Measurements from ENCODE around the gene AKR1B1.

AKR1B1 gene

DNA sequence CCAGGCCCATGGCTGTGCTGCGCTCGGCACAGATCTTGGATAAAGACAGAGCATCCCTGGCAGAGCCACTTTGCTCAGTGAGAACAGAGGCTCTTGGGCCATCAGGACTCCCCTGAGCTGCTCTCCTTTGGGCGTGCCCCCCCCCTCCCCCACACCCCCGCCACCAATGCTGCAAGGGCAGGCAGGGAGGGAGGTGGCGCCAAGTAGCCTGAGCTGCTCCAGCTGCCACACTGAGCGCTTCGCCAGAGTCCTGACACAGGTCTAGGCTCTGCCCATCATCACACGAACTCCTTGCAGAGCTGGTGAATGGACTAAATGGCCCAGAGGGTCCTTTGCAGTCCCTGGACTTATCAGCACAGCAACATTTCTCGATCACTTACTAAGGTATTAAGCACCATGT lies 12.5 kb downstream of the AKR1B1 start:
- FAIRE-seq (no peak), DNase-seq (ENCODE audit: low spot score) (no peak)

DNA sequence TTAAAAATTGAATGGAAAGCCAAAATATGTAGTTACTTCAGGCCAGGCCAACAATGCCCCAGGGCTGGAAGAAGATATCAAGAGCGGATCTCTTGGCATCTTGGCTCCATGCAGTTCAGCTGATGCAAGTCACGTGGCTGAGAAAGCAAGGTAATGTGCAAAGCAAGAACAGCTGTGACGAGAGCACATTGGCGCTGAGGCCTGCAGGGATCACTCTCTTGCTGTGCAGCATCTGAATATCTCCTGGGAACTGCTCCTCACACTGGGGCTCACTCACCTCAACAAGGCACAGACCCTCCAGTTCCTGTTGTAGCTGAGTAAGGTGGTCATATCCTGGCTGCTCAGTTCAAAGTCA lies 14.0 kb downstream of the AKR1B1 start:
- no peak for DNase-seq (ENCODE audit: low spot score)
- FAIRE-seq, result no peak

DNA sequence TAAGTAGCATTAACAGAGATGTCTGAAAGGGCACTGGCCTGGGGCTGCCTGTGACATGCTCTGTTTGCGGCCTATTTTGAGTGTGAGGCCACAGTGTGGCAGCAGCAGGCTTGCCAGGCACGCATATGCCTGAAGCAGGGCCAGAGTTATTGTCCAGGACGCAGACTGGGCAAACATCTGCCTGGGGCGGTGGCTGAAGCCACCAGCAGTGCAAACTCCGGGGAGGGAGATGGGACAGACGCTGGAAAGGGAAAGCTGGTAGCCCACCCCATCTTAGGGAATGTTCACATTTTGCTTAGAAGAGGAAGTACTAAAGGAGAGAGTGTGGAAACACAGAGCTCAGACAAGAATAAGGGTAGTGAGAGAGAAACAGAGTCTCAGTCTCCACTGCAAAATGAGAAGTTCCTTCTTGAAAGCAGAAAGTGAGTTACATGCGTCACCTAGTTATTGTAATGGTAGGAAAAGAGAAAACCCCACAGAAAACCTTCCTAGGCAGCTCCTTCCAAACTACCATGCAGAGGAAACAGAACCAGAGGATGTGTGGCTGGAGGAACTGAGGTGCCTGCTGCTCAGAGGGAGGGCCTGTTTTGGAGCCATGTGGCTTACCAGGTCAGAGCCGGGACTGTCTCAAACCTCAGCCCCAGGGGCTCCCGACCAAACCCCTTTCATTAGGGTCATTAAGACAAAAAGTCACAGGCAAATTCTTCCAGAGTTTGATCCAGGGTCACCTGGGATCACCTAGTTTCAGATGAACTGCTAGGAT lies 14.5 kb downstream of the AKR1B1 start:
- FAIRE-seq (no peak), DNase-seq (ENCODE audit: low spot score) (no peak)

DNA sequence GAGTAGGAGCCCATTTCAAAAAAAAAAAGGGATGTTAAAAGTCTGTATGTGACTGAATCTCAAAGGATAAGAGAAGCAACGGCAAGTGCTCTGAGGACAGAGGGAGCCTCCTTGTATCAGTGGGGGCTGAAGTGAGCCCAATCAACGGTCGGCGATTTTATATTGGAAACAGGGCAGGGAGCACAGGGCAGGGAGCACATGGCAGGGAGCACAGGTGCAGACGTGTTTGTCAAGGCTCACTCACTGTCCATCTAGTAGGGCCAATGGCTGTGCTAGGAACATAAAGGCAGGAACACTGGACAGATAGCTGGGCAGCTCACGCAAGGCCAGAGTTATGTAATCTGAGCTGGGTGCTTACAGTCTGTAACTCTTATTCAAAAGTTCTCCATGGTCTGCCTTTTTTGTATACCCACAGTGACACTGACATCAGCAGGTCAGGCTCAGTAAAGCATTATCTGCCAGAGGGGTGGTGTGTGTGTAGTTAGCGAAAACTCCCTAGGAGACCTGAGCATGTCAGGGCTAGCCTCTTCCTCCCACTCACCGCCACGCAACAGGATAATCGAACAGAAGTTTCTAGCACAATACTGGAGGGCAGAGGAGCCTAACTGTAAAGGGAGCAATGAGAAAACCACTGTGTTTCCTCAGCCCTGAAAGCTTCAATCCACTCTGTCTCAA lies 15.4 kb downstream of the AKR1B1 start:
- FAIRE-seq (no peak), DNase-seq (ENCODE audit: low spot score) (no peak)

DNA sequence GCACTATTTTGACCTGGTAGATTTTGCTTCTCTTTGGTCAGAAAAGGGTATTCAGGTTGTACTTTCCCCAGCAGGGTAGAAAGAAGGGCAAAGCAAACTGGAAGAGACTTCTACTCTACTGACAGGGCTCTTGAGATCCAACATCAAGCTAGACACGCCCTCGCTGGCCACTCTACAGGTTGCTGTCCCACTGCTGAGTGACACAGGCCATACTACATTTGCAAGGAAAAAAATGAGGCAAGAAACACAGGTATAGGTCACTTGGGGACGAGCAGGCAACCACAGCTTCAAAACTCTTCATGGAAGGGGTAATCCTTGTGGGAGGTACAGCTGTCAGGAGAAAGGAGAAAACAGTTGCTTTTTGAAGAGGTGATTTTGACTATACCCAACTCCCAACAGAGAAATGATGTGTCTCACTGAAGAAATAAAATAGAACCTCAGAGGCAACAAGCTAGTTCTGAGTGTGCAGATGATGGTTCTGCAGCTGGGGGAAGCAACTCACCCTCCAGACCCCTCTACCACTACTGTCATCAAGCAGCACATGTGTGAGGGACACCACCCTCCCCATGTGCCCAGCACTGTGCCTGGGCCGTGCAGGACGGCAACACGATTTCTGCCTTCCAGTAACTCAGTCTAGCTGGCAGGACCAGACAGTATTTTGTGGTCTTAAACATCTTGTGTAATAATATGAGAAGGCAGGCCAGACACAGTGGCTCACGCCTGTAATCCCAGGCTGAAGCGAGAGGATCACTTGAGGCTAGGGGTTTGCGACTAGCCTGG lies 16.3 kb downstream of the AKR1B1 start:
- no peak for FAIRE-seq
- no peak for DNase-seq (ENCODE audit: low spot score)

DNA sequence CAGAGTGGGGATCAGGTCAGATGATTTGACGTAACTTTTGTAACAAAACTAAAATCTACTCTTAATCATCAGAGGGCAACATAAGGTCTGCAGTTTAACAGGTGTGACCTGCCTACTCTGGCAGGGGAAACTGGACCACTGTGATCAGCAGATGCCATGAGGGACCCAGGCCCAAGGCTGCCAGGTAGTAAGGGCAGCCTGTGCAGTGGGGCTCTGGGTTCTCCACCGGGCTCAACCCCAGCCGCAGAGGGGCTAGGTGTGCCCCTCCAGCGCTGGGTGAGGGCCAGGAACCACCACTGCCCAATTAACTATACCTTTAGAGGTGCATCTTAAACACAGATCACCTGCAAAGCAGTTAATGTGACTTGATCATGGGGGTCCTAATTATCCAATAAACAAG lies 17.6 kb downstream of the AKR1B1 start:
- FAIRE-seq (no peak), DNase-seq (ENCODE audit: low spot score) (no peak)

DNA sequence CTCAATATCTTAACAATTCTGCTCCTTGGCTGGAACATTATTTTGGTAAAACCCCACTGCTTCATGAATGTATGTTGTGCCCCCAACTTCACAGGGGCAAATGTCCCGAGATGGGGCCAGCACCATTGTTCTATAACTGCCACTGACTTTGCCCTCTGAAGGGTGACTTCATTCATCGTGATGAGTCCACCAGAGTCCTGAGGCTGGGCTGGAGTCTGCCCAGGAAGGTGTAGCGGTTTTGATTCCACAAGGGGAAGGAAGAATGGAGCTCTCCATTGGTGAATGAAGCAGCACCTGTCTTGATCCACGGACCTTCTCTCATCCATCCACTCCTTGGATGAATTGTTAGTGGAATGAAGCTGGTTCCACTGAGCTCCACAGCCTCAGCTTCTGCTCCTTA lies 18.4 kb downstream of the AKR1B1 start:
- FAIRE-seq, result no peak

DNA sequence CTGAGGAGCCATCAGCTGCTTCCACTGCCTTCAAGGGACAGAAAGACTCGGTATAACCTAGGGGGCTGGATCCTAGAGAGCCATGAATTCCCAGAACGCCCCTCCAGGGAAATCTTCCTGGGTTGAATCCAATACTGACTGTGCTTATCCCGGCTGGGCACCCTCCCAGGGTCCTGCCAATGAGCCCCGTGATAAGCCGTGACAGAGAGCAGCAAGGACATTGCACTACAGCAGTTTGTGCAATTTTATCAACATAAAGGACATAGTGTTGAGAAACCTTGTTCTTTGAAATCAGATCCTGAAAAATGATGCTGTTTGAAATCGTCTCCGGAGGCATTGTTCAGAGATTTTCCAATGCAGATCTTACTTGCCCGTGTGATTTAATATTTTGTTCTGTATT lies 18.8 kb downstream of the AKR1B1 start:
- FAIRE-seq (no peak), DNase-seq (ENCODE audit: low spot score) (no peak)

More for the DNA sequence above, 18.4 kb downstream of the AKR1B1 start:
- DNase-seq (ENCODE audit: low spot score), result no peak

DNA sequence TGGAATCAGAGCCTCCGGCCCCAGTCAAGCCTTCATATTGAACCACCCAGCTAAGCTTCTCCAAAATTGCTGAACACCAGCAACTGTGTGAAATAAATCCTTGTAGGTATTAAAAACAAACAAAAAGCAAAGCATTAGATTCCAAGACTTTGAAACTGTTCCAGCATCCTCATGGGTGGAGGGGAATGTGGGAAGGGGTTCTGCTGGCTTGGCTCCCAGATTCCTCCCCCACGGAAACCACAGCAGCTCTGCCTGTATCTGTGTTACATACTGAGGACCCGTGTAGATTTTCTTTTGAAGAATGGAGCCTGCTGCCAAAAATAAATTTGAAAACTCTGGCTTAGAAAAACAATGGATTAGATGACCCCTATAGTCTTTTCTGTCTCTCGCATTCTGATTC lies 20.0 kb downstream of the AKR1B1 start:
- FAIRE-seq, result no peak
- no peak for DNase-seq (ENCODE audit: low spot score)

DNA sequence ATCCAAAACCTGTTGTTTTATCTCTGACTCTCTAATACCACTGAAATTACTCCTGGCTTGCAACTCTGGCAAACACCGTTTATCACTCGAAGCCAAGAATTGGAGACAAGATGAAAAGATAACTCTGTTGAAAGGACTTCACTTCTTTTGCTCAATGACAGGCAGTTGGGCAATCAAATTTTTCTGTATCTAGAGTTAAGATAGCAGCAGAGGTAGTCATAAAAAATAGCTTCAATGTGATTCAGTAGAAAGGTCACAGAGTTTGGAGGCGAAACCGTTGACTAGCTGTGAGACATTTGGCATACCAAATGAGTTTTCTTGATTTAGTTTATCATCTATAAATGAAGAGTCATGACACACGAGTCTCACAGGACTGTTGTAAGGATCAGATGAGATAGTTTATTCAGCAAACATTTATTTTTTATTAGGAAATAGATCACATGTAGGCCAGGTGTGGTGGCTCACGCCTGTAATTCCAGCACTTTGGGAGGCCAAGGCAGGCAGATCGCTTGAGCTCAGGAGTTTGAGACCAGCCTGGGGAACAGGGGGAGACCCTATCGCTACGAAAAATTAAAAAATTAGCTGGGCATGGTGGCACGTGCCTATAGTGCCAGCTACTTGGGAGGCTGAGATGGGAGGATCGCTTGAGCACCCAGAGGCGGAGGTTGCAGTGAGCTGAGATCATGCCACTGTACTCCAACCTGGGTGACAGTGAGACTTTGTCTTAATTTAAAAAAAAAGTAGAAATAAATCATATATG lies 23.6 kb downstream of the AKR1B1 start:
- FAIRE-seq (no peak), DNase-seq (ENCODE audit: low spot score) (peak; percentile 23)

DNA sequence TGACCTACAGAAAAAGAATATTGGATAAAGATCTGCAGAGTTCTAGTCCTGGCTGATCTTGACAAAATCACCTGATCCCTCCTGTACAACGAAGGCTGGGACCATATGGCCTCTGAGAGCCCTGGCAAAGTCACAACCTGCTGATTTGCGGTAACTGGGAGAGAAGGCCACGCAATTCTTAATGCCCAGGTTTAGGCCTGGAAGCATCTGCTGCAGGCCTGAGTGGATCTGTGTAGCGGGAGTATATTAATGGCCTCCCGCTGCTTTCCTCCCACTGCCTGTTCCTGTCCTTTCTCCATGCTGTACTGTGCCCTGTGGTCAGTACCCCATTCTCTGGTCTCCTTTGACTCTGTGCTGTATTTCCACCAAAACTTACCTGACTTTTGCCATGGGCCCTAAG lies 24.2 kb downstream of the AKR1B1 start:
- DNase-seq (ENCODE audit: low spot score), result no peak

DNA sequence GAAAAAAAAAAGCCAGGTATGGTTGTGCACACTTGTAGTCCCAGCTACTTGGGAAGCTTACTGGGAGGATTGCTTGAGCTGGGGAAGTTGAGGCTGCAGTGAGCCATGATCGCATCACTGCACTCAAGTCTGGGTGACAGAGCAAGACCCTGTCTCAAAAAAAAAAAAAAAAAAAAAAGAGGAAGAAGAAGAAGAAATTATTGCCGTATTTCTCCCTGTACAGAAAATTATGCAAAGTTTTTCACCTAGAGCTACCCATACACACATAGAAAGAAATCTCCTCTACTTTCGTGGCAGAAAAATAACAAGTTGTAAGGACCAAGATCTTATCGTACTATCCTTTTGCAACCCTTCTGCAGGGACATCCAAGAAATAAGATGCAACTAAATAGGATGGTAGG lies 25.5 kb downstream of the AKR1B1 start:
- no peak for FAIRE-seq
- no peak for DNase-seq (ENCODE audit: low spot score)

More for the DNA sequence above, 24.2 kb downstream of the AKR1B1 start:
- no peak for FAIRE-seq

DNA sequence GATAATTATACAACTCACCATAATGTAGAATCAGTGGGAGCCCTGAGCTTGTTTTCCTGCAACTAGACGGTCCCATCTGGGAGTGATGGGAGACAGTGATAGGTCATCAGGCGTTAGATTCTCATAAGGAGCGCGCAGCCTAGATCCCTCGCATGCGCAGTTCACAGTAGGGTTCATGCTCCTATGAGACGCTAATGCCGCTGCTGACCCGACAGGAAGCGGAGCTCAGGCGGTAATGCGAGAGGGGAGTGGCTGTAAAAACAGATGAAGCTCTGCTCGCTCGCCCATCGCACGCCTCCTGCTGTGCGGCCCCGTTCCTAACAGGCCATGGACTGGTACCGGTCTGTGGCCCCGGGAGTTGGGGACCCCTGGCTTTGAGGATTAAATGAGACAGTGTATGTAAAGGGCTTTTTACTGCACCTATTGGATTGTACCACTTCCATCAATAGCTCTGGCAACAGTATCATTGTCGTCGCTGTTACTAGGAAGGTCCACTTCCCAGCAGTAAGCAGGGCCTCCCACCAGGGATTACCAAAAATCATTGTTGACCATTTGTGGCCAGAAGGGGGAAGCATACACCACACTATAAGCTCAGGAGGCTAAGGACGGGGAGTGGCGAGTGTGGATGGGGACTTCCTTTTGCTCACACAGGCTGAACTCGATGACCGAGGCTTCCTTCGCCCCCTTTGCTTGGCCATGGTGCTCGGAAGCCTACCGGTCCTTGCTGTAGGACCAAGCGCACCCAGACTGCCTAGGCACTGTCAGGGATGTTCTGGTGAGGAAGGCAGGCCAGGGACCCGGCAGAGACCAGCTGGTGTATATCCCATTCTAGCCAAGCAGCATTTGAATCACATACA lies 26.4 kb downstream of the AKR1B1 start:
- peak; percentile 84 for DNase-seq (ENCODE audit: low spot score)
- FAIRE-seq, result peak; percentile 67

DNA sequence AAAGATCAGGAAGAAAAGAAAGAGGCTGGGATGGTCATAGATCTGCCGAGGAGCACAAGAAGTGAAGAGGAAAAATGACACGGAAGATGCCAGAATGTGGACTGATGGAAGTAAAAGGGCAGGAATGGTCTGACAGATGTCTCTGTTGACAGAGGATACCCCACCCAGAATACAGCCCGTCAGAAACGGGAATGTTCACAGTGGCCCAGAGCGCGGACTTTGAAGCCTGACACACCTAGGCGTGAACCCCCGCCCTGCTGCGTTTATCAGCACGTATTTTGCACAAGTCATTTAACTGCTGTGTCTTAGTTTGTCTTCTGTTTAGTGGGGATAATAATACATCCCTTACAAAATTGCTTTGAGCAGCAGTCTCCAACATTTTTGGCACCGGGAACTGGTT lies 27.1 kb downstream of the AKR1B1 start:
- no peak for DNase-seq (ENCODE audit: low spot score)
- no peak for FAIRE-seq

DNA sequence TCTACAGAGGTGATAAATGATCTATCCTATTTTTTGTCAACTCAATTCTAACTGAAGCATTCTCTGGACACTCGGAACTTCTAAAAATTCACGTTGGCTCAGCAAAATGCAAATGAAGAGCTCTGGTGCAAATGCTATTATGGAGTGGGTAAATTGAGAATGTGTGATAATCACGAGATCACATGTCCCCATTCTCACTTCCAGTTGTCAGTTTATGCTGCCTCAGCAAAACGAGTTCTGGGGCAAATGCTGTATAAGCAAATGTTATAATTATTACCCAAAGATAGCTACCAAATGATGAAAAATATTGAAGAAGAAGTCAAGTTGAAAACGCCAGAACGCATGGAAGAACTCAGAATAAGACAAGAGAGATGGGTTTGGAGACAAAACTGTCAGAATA lies 29.4 kb downstream of the AKR1B1 start:
- FAIRE-seq (no peak), DNase-seq (ENCODE audit: low spot score) (no peak)

DNA sequence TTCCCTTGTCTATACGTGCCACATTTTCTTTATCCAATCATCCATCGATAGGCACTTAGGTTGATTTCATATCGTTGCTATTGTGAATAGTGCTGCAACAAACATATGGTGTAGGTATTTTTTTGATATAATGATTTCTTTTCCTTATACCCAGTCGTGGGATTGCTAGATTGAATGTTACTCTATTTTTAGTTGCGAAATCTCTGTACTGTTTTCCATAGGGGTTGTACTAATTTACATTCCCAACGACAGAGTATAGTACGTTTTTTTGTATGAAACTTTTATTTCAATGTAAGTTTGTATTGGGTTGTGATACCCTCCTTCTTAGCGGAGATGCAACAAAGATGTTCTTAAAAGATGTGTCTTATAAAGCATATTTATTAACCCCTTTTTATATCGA lies 30.0 kb downstream of the AKR1B1 start:
- DNase-seq (ENCODE audit: low spot score) (no peak), FAIRE-seq (no peak)

DNA sequence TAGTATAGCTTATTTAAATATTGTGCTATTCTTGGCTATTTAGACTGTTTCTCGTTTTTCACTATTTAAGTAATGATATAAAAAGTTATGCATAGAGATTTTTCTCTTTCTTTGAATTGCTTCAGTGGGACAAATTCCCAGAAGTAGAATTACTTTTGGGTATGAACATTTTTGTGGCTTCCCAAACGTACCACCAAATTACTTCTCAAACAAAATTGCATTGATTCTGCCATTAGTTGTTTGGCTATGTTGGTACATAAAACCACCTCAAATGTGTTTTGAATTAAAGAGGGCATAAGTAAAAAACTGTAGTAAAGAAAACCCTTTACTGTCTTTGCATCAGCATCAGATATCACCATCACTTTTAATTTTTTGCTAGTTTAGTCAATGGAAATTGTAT lies 31.0 kb downstream of the AKR1B1 start:
- no peak for FAIRE-seq
- DNase-seq (ENCODE audit: low spot score), result no peak

DNA sequence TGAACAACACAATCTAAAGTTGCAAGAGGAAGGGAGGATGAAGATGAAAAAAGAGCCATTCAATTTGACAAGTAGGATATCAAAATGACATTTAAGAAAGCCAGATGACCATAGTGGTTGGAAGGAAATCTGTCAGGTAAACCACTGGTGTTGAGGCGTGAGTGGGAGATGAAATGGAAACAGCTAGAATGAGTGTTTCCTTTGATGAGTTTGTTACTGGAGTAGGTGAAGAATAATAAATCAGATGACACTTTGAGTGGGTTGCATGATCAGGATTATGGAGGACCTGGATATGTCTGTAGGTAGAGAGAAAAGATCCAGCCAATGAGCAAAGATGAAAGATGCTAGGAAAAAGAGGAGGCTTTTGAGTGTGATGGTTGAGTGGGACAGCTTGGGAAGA lies 33.1 kb downstream of the AKR1B1 start:
- FAIRE-seq, result no peak
- no peak for DNase-seq (ENCODE audit: low spot score)

DNA sequence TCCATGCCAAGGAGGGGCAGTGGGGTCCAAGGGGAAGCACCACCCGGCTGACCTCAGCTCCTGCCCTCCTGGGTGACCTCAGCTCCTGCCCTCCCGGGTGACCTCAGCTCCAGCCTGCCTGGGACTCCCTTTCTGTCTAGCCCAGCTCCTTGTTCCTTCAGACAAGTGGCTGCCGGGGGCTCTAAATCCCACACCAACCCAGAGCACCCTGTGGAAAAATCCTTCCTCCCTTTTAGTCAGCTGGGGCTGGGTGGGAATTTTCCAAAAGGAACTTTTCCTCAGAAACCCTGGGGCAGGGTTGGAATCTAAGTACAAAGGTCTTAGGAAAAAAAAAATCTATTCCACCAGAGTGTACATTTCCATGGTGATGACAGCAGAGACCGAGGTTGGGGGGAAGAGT lies 36.3 kb downstream of the AKR1B1 start:
- FAIRE-seq (no peak), DNase-seq (ENCODE audit: low spot score) (no peak)

DNA sequence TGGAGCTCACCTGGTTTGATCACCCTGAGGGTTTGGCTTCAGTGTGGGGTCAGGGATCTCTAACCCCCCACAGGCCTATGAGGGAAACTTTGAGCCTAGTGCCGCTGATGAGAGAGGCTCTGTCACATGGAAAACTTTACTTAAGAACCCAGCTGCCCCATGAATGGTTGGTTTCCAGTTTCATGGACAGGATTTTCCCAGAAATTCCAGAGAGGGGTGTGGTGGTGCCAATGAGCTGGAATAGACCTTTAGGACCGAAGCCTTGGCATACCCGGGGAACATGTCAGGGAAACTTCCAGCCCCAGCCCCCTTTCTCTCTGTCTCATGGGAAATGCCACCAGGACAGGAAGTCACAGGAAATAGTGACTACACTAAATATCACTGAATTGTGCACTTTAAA lies 36.9 kb downstream of the AKR1B1 start:
- FAIRE-seq (no peak), DNase-seq (ENCODE audit: low spot score) (peak; percentile 14)

Measured in RCC 7860 (cell line).